PC-3 (cell line): ENCODE results near the gene AGPAT3.

ENCODE experiments used
- CTCF ChIP-seq: fragments of 300-600 bp; sonication (generic); conservative IDR thresholded peaks from 2 replicates; pipeline ENCODE4 v1.5.1; 2017; ENCODE audit warnings: antibody characterized with exemption, low read depth, mild to moderate bottlenecking, low read length
- EZH2phosphoT487 ChIP-seq: fragments of 300-600 bp; sonication (generic); IDR thresholded peaks from 2 replicates; pipeline ENCODE4 v1.6.1; 2018; ENCODE audit warnings: mild to moderate bottlenecking, antibody characterized with exemption, low read length, borderline replicate concordance

DNA sequence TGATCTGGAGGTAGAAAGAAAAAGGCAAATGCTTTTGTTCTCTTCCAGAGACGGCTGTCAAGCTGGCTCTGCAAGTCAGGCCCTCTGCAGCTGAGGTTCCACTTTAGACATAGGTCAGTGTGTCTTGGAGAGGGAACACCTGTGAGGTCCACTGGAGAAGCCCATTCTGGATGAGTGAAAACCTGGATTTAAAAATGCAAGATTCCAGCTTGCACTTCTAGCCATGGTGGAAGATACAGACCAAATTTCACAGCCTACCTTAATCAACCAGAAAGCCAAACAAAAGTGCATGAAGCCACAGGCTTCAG, 35.0 kb downstream of the AGPAT3 start:
- TF ChIP-seq CTCF (no peak), EZH2phosphoT487 (no peak)
